RWPE1 (cell line): ENCODE data around the gene ITGA6.
A peak's percentile ranks its signal among the peaks of the same experiment; 100 is the strongest.

Source experiments
- CTCF ChIA-PET: fragments of 350-600 bp; sonication (Branson Sonifier 250); formaldehyde crosslinking; extraction: SDS; loops from one replicate; lab custom pipeline; 2021; lab: Yijun Ruan, JAX
- POLR2A ChIA-PET: fragments of 400-600 bp; formaldehyde crosslinking; extraction: SDS; loops from one replicate; lab custom pipeline; 2020; ENCODE audit warnings: antibody characterized with exemption; ENCODE audit not compliant: low non-redundant PET; lab: Yijun Ruan, JAX
- DNase-seq: peaks from one replicate; pipeline ENCODE4 v3.0.0; 2012; ENCODE audit warnings: low spot score
- H3K27ac ChIP-seq: fragments of 450-650 bp; 2 replicates; pipeline ENCODE4 v1.5.1; 2017
- CTCF ChIP-seq: fragments of 450-650 bp; conservative IDR thresholded peaks from 2 replicates; pipeline ENCODE4 v1.5.1; 2017; ENCODE audit warnings: low read depth, mild to moderate bottlenecking

ITGA6 gene

GRCh38 chr2:172430027-172430426 is 2.6 kb downstream of the ITGA6 start:
- TF ChIP-seq CTCF: no peak
- ChIA-PET POLR2A (interaction anchor here (0.7 to 1.4 kb wide), 2 partner anchors 32 to 168 kb away, joined by 3 read pairs; no protein-coding TSS in a partner anchor), CTCF (interaction anchor here (0.6 to 3.6 kb wide), 9 partner anchors 11 to 258 kb away, joined by 3 to 24 read pairs (median 3); no protein-coding TSS in a partner anchor)
- H3K27ac ChIP-seq: peak overlapping the region; percentile 94
- DNase-seq: no peak

GRCh38 chr2:172430678-172431077 is 3.3 kb downstream of the ITGA6 start:
- ChIA-PET POLR2A (interaction anchor here (0.9 kb wide), 1 partner anchor 10 kb away, joined by 3 read pairs; no protein-coding TSS in a partner anchor), CTCF (interaction anchor here (0.8 to 1.7 kb wide), 3 partner anchors 31 to 259 kb away, joined by 3 to 5 read pairs (median 4); no protein-coding TSS in a partner anchor)
- TF ChIP-seq CTCF: no peak
- no peak overlapping the region for H3K27ac ChIP-seq
- peak; percentile 83 for DNase-seq

DNA sequence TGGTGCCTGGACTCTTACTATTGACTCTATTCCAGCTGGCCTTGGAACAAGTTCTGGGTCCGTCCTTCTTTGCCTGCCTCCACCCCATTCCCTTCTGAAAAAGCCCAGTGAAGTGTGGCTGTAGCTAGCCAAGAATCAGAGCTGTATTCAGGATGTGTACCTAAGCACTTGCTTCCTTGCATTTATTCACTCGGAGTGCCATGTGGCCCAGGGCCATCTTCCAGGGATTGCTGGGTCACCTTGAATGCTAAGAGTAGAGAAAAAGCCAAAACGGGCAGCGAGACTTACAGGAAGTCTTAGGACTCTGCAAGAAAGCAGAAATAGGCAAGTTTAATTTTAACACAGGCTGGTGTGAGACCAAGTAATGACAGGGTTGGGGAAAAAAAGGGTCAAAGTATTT is 4.1 kb downstream of the ITGA6 start:
- peak overlapping the region; percentile 31; the same call in 1 of the 2 replicates for H3K27ac ChIP-seq
- POLR2A ChIA-PET: no interaction called here
- DNase-seq: no peak
- CTCF ChIA-PET: interaction anchor here (0.5 to 1.6 kb wide), 5 partner anchors 30 to 259 kb away, joined by 3 to 5 read pairs (median 3); no protein-coding TSS in a partner anchor
- no peak for TF ChIP-seq CTCF

DNA sequence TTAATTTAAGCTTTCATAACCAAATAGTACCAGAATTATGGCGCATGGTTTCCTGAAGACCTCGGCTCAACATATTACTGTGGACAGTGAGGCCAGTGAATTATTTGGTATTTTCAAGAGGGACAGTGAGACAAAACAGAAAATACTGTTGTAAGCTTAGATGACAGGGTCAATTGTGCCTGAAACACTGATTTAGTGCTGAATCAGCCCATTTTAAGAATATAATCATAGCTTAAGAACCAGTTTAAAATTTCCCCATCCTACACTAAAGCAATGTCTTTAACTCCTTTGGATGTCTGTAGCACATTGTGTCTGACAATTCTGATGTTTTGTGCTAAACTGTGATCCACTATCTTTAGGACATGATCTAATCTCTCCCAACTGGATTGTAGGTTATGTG is 4.6 kb downstream of the ITGA6 start:
- no peak for DNase-seq

DNA sequence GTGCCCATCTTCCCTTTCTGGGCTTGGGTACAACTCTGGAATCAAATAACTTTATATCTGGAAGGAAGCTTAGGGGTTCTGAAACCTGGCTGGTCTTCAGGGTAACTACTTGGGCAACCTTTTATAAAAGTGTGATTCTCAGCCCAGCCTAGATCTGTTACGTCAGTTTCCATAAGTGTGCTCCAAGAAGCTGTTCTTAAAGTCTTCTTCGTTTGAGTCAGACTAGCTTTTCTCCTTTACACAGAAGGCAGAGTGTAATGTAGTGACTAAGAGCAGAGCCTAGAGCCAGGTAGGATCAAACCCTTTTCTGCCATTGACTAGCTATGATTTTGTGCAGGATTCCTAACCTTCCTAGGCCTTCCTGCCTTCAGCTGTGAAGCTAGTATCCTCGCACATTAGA is 5.8 kb downstream of the ITGA6 start:
- ChIA-PET CTCF (interaction anchor here (0.6 to 1.6 kb wide), 3 partner anchors 8 to 376 kb away, joined by 3 to 6 read pairs (median 5); no protein-coding TSS in a partner anchor), POLR2A (no interaction called here)
- DNase-seq: no peak
- H3K27ac ChIP-seq: peak overlapping the region; percentile 59
- TF ChIP-seq CTCF: no peak

More for the DNA sequence above, 4.6 kb downstream of the ITGA6 start:
- no peak overlapping the region for H3K27ac ChIP-seq
- CTCF ChIA-PET: interaction anchor here (0.5 to 1.6 kb wide), 3 partner anchors 30 to 260 kb away, joined by 3 to 5 read pairs (median 3); no protein-coding TSS in a partner anchor
- no peak for TF ChIP-seq CTCF
- POLR2A ChIA-PET: no interaction called here

GRCh38 chr2:172434821-172435605 is 7.6 kb downstream of the ITGA6 start:
- no peak for TF ChIP-seq CTCF
- CTCF ChIA-PET: interaction anchor here (0.7 kb wide), 1 partner anchor 127 kb away, joined by 4 read pairs; no protein-coding TSS in a partner anchor
- POLR2A ChIA-PET: no interaction called here
- peak overlapping the region; percentile 64 for H3K27ac ChIP-seq
- no peak for DNase-seq
